Endothelial cell of umbilical vein (primary cell): Measurements from ENCODE around the gene NPDC1. TPM values are rescaled to one million over a fixed set of nuclear protein-coding genes. Genes with fewer than 3 reads are reported as not detected.
A peak's percentile ranks its signal among the peaks of the same experiment; 100 is the strongest.

Source experiments
- BruUV-seq: library from RNA; stranded (reverse); fragments of 400-500 nt; replicated peaks from 2 replicates; lab custom pipeline; 2021; lab: Mats Ljungman, UMichigan
- CTCF ChIA-PET: fragments of 300-600, 350-600 bp; sonication (Branson Sonifier 250); formaldehyde crosslinking; loops from one replicate; lab custom pipeline; 2021; ENCODE audit warnings: antibody characterized with exemption, inconsistent platforms; lab: Charles Lee
- POLR2A ChIA-PET: fragments of 300-600, 350-600 bp; sonication (Branson Sonifier 250); formaldehyde crosslinking; loops from one replicate; lab custom pipeline; 2021; ENCODE audit warnings: antibody characterized with exemption, inconsistent platforms; lab: Charles Lee
- DNase-seq: peaks from one replicate; pipeline ENCODE4 v3.0.0-alpha.2; 2011; ENCODE audit warnings: low read depth, low spot score
- FAIRE-seq: peaks from 2 replicates; lab custom pipeline; 2011; peaks lifted over from hg19 to GRCh38; lab: Jason Lieb, UNC
- H2AFZ ChIP-seq: 2 replicates; pipeline ENCODE4 v1.6.0; 2012; ENCODE audit warnings: low read depth, low read length, control low read depth, inconsistent platforms
- H3K27ac ChIP-seq: 2 replicates; pipeline ENCODE4 v1.5.1; 2011; ENCODE audit warnings: low read depth, mild to moderate bottlenecking, control low read depth, low read length, moderate library complexity; ENCODE audit not compliant: insufficient read depth
- H3K27me3 ChIP-seq, 2 experiments: 2 replicates each; pipeline versions ENCODE4 v1.6.0 to v1.6.1; 2011; ENCODE audit warnings: low read length in 2 of 2, mixed read lengths in 1 of 2; ENCODE audit not compliant: control insufficient read depth in 2 of 2, insufficient read depth in 2 of 2
- H3K36me3 ChIP-seq, 2 experiments: 2 replicates in 1 of 2; 3 replicates in 1 of 2; pipeline ENCODE4 v1.5.1; 2011; ENCODE audit warnings: low read length in 2 of 2, mild to moderate bottlenecking in 1 of 2, moderate library complexity in 1 of 2; ENCODE audit not compliant: control insufficient read depth in 2 of 2, insufficient read depth in 2 of 2; ENCODE audit errors: extremely low read depth in 1 of 2
- H3K4me1 ChIP-seq: 3 replicates; pipeline ENCODE4 v1.5.1; 2011; ENCODE audit warnings: mild to moderate bottlenecking, low read length; ENCODE audit not compliant: control insufficient read depth, insufficient read depth; ENCODE audit errors: extremely low read depth
- H3K4me2 ChIP-seq: 2 replicates; pipeline ENCODE4 v1.6.1; 2011; ENCODE audit warnings: low read length, control low read depth, mixed read lengths; ENCODE audit not compliant: insufficient read depth
- H3K4me3 ChIP-seq, 3 experiments: fragments of 200-600 bp in 1 of 3; sonication (generic), shearing (Covaris generic) in 1 of 3; replicated peaks in 1 of 3; 2 replicates each; pipeline ENCODE4 v1.5.1; 2011 to 2016; ENCODE audit warnings: control low read depth in 3 of 3, low read length in 3 of 3, mild to moderate bottlenecking in 2 of 3, inconsistent platforms in 1 of 3, low read depth in 1 of 3, moderate library complexity in 1 of 3; ENCODE audit not compliant: insufficient read depth in 1 of 3
- H3K79me2 ChIP-seq: 2 replicates; pipeline ENCODE4 v1.6.0; 2012; ENCODE audit warnings: low read length, inconsistent platforms; ENCODE audit not compliant: control insufficient read depth, insufficient read depth
- H3K9ac ChIP-seq: replicated peaks from 2 replicates; pipeline ENCODE3; 2011; ENCODE audit warnings: low read length, control low read depth; ENCODE audit not compliant: insufficient read depth; ENCODE audit errors: extremely low read depth
- H3K9me1 ChIP-seq: replicated peaks from 3 replicates; pipeline ENCODE4 v1.6.0; 2011; ENCODE audit warnings: mild to moderate bottlenecking, low read length; ENCODE audit not compliant: control insufficient read depth, insufficient read depth; ENCODE audit errors: extremely low read depth
- H3K9me3 ChIP-seq: replicated peaks from 2 replicates; pipeline ENCODE4 v1.5.1; 2012; ENCODE audit warnings: low read length, inconsistent platforms; ENCODE audit not compliant: control insufficient read depth, insufficient read depth
- H4K20me1 ChIP-seq: replicated peaks from 2 replicates; pipeline ENCODE3; 2011; ENCODE audit warnings: mild to moderate bottlenecking, low read length; ENCODE audit not compliant: control insufficient read depth, insufficient read depth; ENCODE audit errors: extremely low read depth
- CTCF ChIP-seq, 2 donors: IDR thresholded peaks; 1 replicate in 1 of 2; 2 replicates in 1 of 2; pipeline ENCODE4 v1.5.1; 2011; ENCODE audit warnings: low read length in 2 of 2, mild to moderate bottlenecking in 2 of 2, moderate library complexity in 2 of 2, control low read depth in 1 of 2, inconsistent platforms in 1 of 2, low read depth in 1 of 2; ENCODE audit not compliant: insufficient read depth in 1 of 2; ENCODE audit errors: extremely low read depth in 1 of 2
- EZH2 ChIP-seq: IDR thresholded peaks from 2 replicates; pipeline ENCODE4 v1.6.1; 2012; ENCODE audit warnings: borderline replicate concordance, low read depth, mild to moderate bottlenecking, moderate library complexity, low read length, inconsistent platforms; ENCODE audit not compliant: severe bottlenecking
- FOS ChIP-seq: IDR thresholded peaks from 2 replicates; pipeline ENCODE4 v1.6.1; 2011; ENCODE audit warnings: mild to moderate bottlenecking, low read length, moderate library complexity, borderline replicate concordance; ENCODE audit not compliant: insufficient read depth
- GATA2 ChIP-seq: IDR thresholded peaks from 2 replicates; pipeline ENCODE4 v1.7.0; 2011; ENCODE audit warnings: low read depth, mild to moderate bottlenecking, moderate library complexity, mixed read lengths, low read length; ENCODE audit not compliant: insufficient read length, insufficient read depth
- JUN ChIP-seq: IDR thresholded peaks from 2 replicates; pipeline ENCODE4 v1.6.1; 2011; ENCODE audit warnings: borderline replicate concordance, low read depth; ENCODE audit not compliant: insufficient read length, insufficient read depth
- MAX ChIP-seq: IDR thresholded peaks from 2 replicates; pipeline ENCODE4 v1.6.1; 2011; ENCODE audit not compliant: insufficient read depth, insufficient read length
- MYC ChIP-seq: IDR thresholded peaks from one replicate; pipeline ENCODE4 v1.6.1; 2011; ENCODE audit warnings: mild to moderate bottlenecking, low read depth, low read length
- POLR2A ChIP-seq: IDR thresholded peaks from 2 replicates; pipeline ENCODE4 v1.6.1; 2012; ENCODE audit warnings: low read depth, mild to moderate bottlenecking, control low read depth, low read length
- POLR2AphosphoS5 ChIP-seq: IDR thresholded peaks from 2 replicates; pipeline ENCODE4 v1.6.1; 2012; ENCODE audit warnings: low read depth, mild to moderate bottlenecking, control low read depth, low read length, moderate library complexity; ENCODE audit not compliant: insufficient read depth
- dilution Hi-C: fragments of 300-500 bp; cut with MboI; formaldehyde crosslinking; loops from one replicate; pipeline ENCODE4 v1.15.0; 2019; ENCODE audit warnings: low sequenced_read_pairs; ENCODE audit not compliant: extremely low pct_ligation_motif_present
- intact Hi-C: fragments of 100-400 bp; cut with micrococcal nuclease; formaldehyde crosslinking; loops from one replicate; pipeline ENCODE4 v1.10.0; 2022
- polyA plus RNA-seq, 4 experiments: library from polyadenylated mRNA; depleted of rRNA in 3 of 4; stranded (reverse) in 3 of 4; unstranded in 1 of 4; fragments of >200 nt; gene quantifications; 2 replicates each; pipeline versions ENCODE4 v1.2.1 to v1.2.3, GENCODE V29; 2011 to 2012; ENCODE audit warnings: missing spikeins in 1 of 4
- total RNA-seq: library from RNA; stranded (reverse); gene quantifications from 2 replicates; pipeline ENCODE4 v1.2.3, GENCODE V29; 2021

Gene NPDC1
- total and polyA plus RNA-seq, 2 donors (not counting 3 experiments of a cell fraction or from before 2014, with no cell fraction given), result 115 to 181 TPM

- H3K27ac ChIP-seq, result no peak overlapping the region
- TF ChIP-seq POLR2A, result no peak
- TF ChIP-seq CTCF (IDR thresholded peaks at IDR 0.05; ENCODE audit: extremely low read depth in 1 of 2, insufficient read depth in 1 of 2, low read depth in 1 of 2, low read length in 2 of 2), result no peak
- no peak for TF ChIP-seq JUN
- TF ChIP-seq EZH2, result no peak
- TF ChIP-seq MYC, result no peak
- TF ChIP-seq MAX, result no peak
- TF ChIP-seq GATA2, result no peak
- TF ChIP-seq POLR2AphosphoS5, result no peak
- TF ChIP-seq FOS, result no peak
These were observed 1.3 kb downstream of the NPDC1 start for GRCh38 chr9:137044502-137045177.

More at GRCh38 chr9:137044502-137045177, 1.3 kb downstream of the NPDC1 start:
- Histone ChIP-seq H3K4me3 (peak overlapping the region; percentile 28 to 54 (median 44)), H4K20me1 (no peaks in the 10 kb centered on the region), H2AFZ (no peak overlapping the region), H3K79me2 (peaks cover 33% of the 10 kb centered on the region), H3K9ac (no peak overlapping the region), H3K4me1 (peaks cover 41% of the 10 kb centered on the region), H3K9me3 (no peaks in the 10 kb centered on the region), H3K4me2 (peak overlapping the region; percentile 56), H3K9me1 (no peaks in the 10 kb centered on the region), H3K36me3 (peaks cover 0 to 7% of the 10 kb centered on the region in 2 experiments), H3K27me3 (no peaks in the 10 kb centered on the region)
- intact Hi-C loops, result loop anchor here (2.0 kb wide), 1 partner anchor 16 kb away; the partner anchor contains the start of gene ABCA2
- BruUV-seq, result no TSS peak
- FAIRE-seq (peak; percentile 38), DNase-seq (peak; percentile 31)
- ChIA-PET CTCF (interaction anchor here (0.5 to 5.2 kb wide), 7 partner anchors 9 to 258 kb away, joined by 3 to 58 read pairs (median 4); no protein-coding TSS in a partner anchor), POLR2A (no interaction called here)
- dilution Hi-C loops, result no loop called here
